Heart left ventricle (tissue), 16 donors: ENCODE data around the gene ZBED1. TPM values are rescaled to one million over a fixed set of nuclear protein-coding genes. Genes with fewer than 3 reads are reported as not detected.

Experiments
- ATAC-seq, 4 donors: fragments of 200-7000 bp; cut with Tn5 transposase; one replicate each; pipeline ENCODE4 v1.9.1; 2020 to 2022; ENCODE audit warnings: moderate library complexity in 4 of 4, mild to moderate bottlenecking in 3 of 4, moderate number of reproducible peaks in 1 of 4
- DNase-seq, 5 donors: peaks; one replicate each; pipeline ENCODE4 v3.0.0-alpha.2; 2020
- H3K27ac ChIP-seq, 12 donors: fragments of 200-600 bp; sonication (generic) in 4 of 12; one replicate each; pipeline versions ENCODE4 v1.5.0 to v1.8.0; 2016 to 2022; ENCODE audit warnings: mild to moderate bottlenecking in 2 of 12
- H3K27me3 ChIP-seq, 9 donors: fragments of 200-600 bp; sonication (generic) in 2 of 9; one replicate each; pipeline versions ENCODE4 v1.5.1 to v1.8.0; 2016 to 2022; ENCODE audit warnings: mild to moderate bottlenecking in 3 of 9
- H3K36me3 ChIP-seq, 9 donors: fragments of 200-600 bp; sonication (generic) in 2 of 9; one replicate each; pipeline versions ENCODE4 v1.5.0 to v1.8.0; 2018 to 2022; ENCODE audit warnings: mild to moderate bottlenecking in 2 of 9
- H3K4me1 ChIP-seq, 12 donors: fragments of 200-600 bp; sonication (generic) in 4 of 12; one replicate each; pipeline versions ENCODE4 v1.5.0 to v1.8.0; 2016 to 2022; ENCODE audit warnings: mild to moderate bottlenecking in 3 of 12
- H3K4me3 ChIP-seq, 12 donors: fragments of 200-600 bp; sonication (generic) in 4 of 12; one replicate each; pipeline versions ENCODE4 v1.5.0 to v1.8.0; 2017 to 2022; ENCODE audit warnings: mild to moderate bottlenecking in 9 of 12, moderate library complexity in 4 of 12
- H3K9me3 ChIP-seq, 12 donors: fragments of 200-600 bp; sonication (generic) in 4 of 12; one replicate each; pipeline versions ENCODE4 v1.5.0 to v1.8.0; 2016 to 2022; ENCODE audit warnings: mild to moderate bottlenecking in 1 of 12
- POLR2A ChIP-seq, 2 donors: fragments of 450-650 bp; IDR thresholded peaks; one replicate each; pipeline ENCODE4 v1.6.1; 2017; ENCODE audit warnings: antibody characterized with exemption in 2 of 2, mild to moderate bottlenecking in 2 of 2, moderate library complexity in 2 of 2
- WGBS, 4 donors: extraction: QIAGEN DNeasy Blood & Tissue Kit in 2 of 4; methylation state at CpG; one replicate each; pipeline versions ENCODE4 v1.1.5 to v1.1.7; 2013 to 2018; 5-methylcytosine and 5-hydroxymethylcytosine counted together
- intact Hi-C, 10 donors: fragments of 100-400 bp; cut with DNase I; formaldehyde crosslinking; loops; one replicate each; pipeline versions ENCODE4 v1.11.1 to v1.14.2; 2022
- polyA plus RNA-seq, 2 donors: library from polyadenylated mRNA; stranded (reverse); fragments of 200-250 nt; gene quantifications; one replicate each; pipeline ENCODE4 v1.2.3, GENCODE V29; 2013
- total RNA-seq, 9 donors: library from RNA; depleted of rRNA in 2 of 9; stranded (reverse); fragments of >200 nt in 2 of 9; fragmentation: NEBNext Ultra II Directional in 3 of 9; extraction: Animal tissue kit (Norgen Biotek cat#: 25700) in 3 of 9; gene quantifications; one replicate each; pipeline versions ENCODE4 v1.1.0 to v1.2.4, GENCODE V29; 2016 to 2023
- TF ChIP-seq, protein P1 (sequence below), 12 donors: fragments of 200-600 bp; sonication (generic) in 4 of 12; IDR thresholded peaks; one replicate each; pipeline versions ENCODE4 v1.5.0 to v1.8.0; 2018 to 2022; ENCODE audit warnings: antibody characterized with exemption in 12 of 12, mild to moderate bottlenecking in 5 of 12
- donor health status: ischemic (EF 13 %, LVEDD 7.1; RV severe dilation, severe dysfunction).
- donor health status: healthy with polysubstance abuse.
- donor health status: DM: no; HTN: yes; CAD: no.
- donor health status: DM: no; HTN: no; CAD: no.
- donor health status: ischemic (EF 25% LVEDD 6.9; RV normal size, moderate dysfunction).
- donor health status: ischemic (EF 25% LVEDD 5.7; RV mildly dilated, moderate dysfunction).
- donor health status: healthy.
- donor health status: DM: yes; HTN: yes; CAD: no.
- donor health status: ischemic (EF 35%, LVEDD 5.7; RV mildly dilated, moderate dysfunction).
- donor health status: nonischemic (EF 11% LVEDD 7.7; RV severe dilation, severe dysfunction).
- donor health status: DM: yes; HTN: yes; CAD: no.
- donor health status: PGD.
- donor health status: ischemic (EF 29% LVEDD 5.4; RV normal size, mild dysfunction).
- donor health status: nonischemic (EF 23%, LVEDD 6.1; RV moderate dilation, normal function).

The ZBED1 gene
- total and polyA plus RNA-seq, 11 donors: 25.9 to 87.1 (median 59.5) TPM

DNA sequence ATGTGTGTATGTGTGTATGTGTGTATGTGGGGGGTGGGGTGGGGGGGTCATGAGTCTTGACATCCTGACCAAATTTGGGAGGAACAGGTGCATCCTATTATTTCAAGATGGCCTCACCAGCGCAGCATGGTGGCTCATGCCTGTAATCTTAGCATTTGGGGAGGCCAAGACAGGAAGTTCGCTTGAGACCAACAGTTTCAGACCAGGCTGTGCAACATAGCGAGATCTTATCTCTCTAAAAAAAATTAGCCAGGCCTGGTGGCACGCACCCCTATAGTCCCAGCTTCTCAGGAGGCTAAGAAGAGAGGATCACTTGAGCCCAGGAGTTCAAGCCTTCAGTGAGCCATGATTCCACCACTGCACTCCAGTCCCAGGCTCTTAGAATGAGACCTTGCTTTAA is 47.0 kb upstream of the ZBED1 start:
- Histone ChIP-seq H3K27me3 (no peaks in the 10 kb centered on the region), H3K4me3 (no peak overlapping the region), H3K9me3 (peaks cover 0 to 10% (median 0%) of the 10 kb centered on the region in 12 donors), H3K4me1 (peaks cover 0 to 7% (median 0%) of the 10 kb centered on the region in 12 donors), H3K36me3 (no peaks in the 10 kb centered on the region), H3K27ac (no peak overlapping the region)
- intact Hi-C loops: no loop called here
- no peak for DNase-seq
- TF ChIP-seq, protein P1, sequence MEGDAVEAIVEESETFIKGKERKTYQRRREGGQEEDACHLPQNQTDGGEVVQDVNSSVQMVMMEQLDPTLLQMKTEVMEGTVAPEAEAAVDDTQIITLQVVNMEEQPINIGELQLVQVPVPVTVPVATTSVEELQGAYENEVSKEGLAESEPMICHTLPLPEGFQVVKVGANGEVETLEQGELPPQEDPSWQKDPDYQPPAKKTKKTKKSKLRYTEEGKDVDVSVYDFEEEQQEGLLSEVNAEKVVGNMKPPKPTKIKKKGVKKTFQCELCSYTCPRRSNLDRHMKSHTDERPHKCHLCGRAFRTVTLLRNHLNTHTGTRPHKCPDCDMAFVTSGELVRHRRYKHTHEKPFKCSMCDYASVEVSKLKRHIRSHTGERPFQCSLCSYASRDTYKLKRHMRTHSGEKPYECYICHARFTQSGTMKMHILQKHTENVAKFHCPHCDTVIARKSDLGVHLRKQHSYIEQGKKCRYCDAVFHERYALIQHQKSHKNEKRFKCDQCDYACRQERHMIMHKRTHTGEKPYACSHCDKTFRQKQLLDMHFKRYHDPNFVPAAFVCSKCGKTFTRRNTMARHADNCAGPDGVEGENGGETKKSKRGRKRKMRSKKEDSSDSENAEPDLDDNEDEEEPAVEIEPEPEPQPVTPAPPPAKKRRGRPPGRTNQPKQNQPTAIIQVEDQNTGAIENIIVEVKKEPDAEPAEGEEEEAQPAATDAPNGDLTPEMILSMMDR (IDR thresholded peaks at IDR 0.05): no peak
- TF ChIP-seq POLR2A (IDR thresholded peaks at IDR 0.05): no peak
- 76 to 81% (median 79%) methylated on average over 4 of the region's 4 CpGs for WGBS, 4 donors
- no peak for ATAC-seq

DNA sequence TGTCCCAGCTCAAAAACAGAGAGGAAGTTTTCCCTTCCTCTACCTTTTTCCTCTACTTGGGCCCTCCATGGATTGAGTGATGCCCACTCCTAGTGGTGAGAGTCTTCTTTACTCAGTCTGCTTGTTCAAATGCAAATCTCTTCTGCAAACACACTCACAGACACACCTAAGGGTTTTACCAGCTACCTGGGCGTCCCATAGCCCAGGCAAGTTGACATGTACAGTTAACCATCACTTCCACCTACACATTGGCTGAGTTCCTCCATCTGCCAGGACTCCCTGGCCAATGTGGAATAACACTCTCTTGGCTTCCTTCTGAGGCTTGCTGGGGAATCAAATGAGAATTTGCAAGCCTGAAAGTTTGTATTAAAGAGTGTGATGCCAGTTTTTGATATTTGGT is 45.7 kb upstream of the ZBED1 start:
- ATAC-seq (no peak), DNase-seq (no peak)
- Histone ChIP-seq H3K36me3 (no peaks in the 10 kb centered on the region), H3K4me3 (no peak overlapping the region), H3K4me1 (peaks cover 0 to 7% (median 0%) of the 10 kb centered on the region in 12 donors), H3K27me3 (no peaks in the 10 kb centered on the region), H3K27ac (no peak overlapping the region), H3K9me3 (peaks cover 0 to 10% (median 0%) of the 10 kb centered on the region in 12 donors)
- TF ChIP-seq, protein P1 (IDR thresholded peaks at IDR 0.05): no peak
- TF ChIP-seq POLR2A (IDR thresholded peaks at IDR 0.05): no peak
- intact Hi-C loops: no loop called here
- 44 to 93% (median 69%) methylated on average over 1 of the region's 1 CpG for WGBS, 4 donors

DNA sequence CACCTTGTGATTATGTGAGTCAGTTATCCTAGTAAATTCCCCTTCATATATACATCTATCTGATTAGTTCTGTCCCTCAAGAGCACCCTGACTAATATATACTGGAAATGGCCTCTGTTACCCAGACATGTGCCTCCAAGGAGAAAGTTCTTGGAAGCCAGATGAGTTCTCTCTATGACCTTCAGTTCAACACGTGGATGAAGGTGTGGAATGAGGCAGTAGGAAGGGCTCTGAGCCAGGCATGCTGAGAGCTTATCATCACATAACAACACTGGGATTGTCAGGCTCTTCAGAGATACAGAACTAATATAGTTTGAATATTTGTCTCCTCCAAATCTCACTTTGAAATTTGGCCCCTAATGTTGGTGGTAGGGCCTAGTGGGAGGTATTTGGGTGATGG is 44.4 kb upstream of the ZBED1 start:
- no peak for ATAC-seq

DNA sequence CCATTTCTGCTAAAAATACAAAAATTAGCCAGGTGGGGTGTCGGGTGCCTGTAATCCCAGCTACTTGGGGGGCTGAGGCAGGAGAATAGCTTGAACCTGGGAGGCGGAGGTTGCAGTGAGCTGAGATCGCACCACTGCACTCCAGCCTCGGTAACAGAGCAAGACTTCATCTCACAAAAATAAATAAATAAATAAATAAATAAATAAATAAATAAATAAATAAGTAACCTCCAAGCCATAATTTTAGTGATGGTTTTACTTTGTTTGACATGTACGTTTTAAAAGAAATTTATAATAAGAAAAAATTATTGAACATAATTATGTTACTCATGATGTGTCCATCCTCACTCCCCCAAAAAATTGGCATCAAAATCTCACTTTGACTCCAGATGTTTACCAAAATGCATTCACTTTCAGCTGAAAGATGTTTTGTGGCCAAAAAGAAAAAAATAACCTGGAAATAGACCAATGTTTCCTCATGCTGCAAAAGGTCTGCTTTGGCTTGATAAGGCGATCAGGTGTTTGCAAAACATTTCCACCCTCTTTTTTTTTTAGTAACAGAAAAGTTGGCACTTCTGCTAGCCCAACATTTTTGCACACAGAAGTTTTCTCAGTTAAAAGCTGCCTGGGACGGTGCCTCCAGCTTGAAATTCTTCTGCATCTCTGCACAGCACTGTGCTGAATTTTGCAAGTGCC is 42.2 kb upstream of the ZBED1 start:
- ATAC-seq (no peak), DNase-seq (no peak)
- Histone ChIP-seq H3K27me3 (peaks cover 0 to 5% (median 0%) of the 10 kb centered on the region in 9 donors), H3K36me3 (no peaks in the 10 kb centered on the region), H3K4me3 (no peak overlapping the region), H3K27ac (no peak overlapping the region), H3K4me1 (peaks cover 0 to 13% (median 0%) of the 10 kb centered on the region in 12 donors), H3K9me3 (peaks cover 0 to 10% (median 0%) of the 10 kb centered on the region in 12 donors)
- intact Hi-C loops: no loop called here
- 59 to 76% (median 70%) methylated on average over 7 of the region's 7 CpGs for WGBS, 4 donors
- TF ChIP-seq, protein P1 (IDR thresholded peaks at IDR 0.05): no peak

More for the DNA sequence above, 44.4 kb upstream of the ZBED1 start:
- TF ChIP-seq POLR2A (IDR thresholded peaks at IDR 0.05): no peak
- TF ChIP-seq, protein P1 (IDR thresholded peaks at IDR 0.05): no peak
- H3K36me3 ChIP-seq: no peaks in the 10 kb centered on the region
- H3K27ac ChIP-seq: no peak overlapping the region
- no peak overlapping the region for H3K4me3 ChIP-seq
- peaks cover 0 to 10% (median 0%) of the 10 kb centered on the region in 12 donors for H3K9me3 ChIP-seq
- peaks cover 0 to 7% (median 0%) of the 10 kb centered on the region in 12 donors for H3K4me1 ChIP-seq
- 12 to 33% (median 22%) methylated on average over 1 of the region's 1 CpG for WGBS, 4 donors
- intact Hi-C loops: no loop called here
- no peaks in the 10 kb centered on the region for H3K27me3 ChIP-seq
- DNase-seq: no peak
